ENCODE measurements around the gene OCIAD1. TPM values are rescaled to one million over a fixed set of nuclear protein-coding genes. Genes with fewer than 3 reads are reported as not detected.
A peak's percentile ranks its signal among the peaks of the same experiment; 100 is the strongest.
"Not testable (repeated sequence)": the region's sequence is repeated elsewhere in the genome, so short reads cannot be mapped to it uniquely, and the experiment has no call there.

The OCIAD1 gene
- total RNA-seq, 1 experiment from 2014 or later = 135 TPM

GRCh38 chr4:48864696-48865095 lies 33.8 kb downstream of the OCIAD1 start:
- in situ Hi-C loops (cut with HindIII; ENCODE audit: low pct_unique_long_range_greater_than_20kb, low sequenced_read_pairs); DNase-seq (ENCODE audit: low read depth): not testable (repeated sequence)

GRCh38 chr4:48877827-48878535 lies 47.1 kb downstream of the OCIAD1 start:
- no peak for DNase-seq (ENCODE audit: low read depth)
- in situ Hi-C loops (cut with HindIII; ENCODE audit: low pct_unique_long_range_greater_than_20kb, low sequenced_read_pairs) = no loop called here

GRCh38 chr4:48879561-48880442 lies 48.9 kb downstream of the OCIAD1 start:
- no peak for DNase-seq (ENCODE audit: low read depth)
- in situ Hi-C loops (cut with HindIII; ENCODE audit: low pct_unique_long_range_greater_than_20kb, low sequenced_read_pairs) = no loop called here

- DNase-seq (ENCODE audit: low read depth); in situ Hi-C loops (cut with HindIII; ENCODE audit: low pct_unique_long_range_greater_than_20kb, low sequenced_read_pairs): not testable (repeated sequence)
These were observed 50.8 kb downstream of the OCIAD1 start for GRCh38 chr4:48881646-48882045.

- DNase-seq (ENCODE audit: low read depth); in situ Hi-C loops (cut with HindIII; ENCODE audit: low pct_unique_long_range_greater_than_20kb, low sequenced_read_pairs): not testable (repeated sequence)
These were observed 58.9 kb downstream of the OCIAD1 start for GRCh38 chr4:48889750-48890149.

- in situ Hi-C loops (cut with HindIII; ENCODE audit: low pct_unique_long_range_greater_than_20kb, low sequenced_read_pairs) = no loop called here
These were observed 60.2 kb downstream of the OCIAD1 start for GRCh38 chr4:48891028-48891619.

GRCh38 chr4:48896845-48897244 lies 66.0 kb downstream of the OCIAD1 start:
- in situ Hi-C loops (cut with HindIII; ENCODE audit: low pct_unique_long_range_greater_than_20kb, low sequenced_read_pairs) = no loop called here
- DNase-seq (ENCODE audit: low read depth) = no peak

More at GRCh38 chr4:48891028-48891619, 60.2 kb downstream of the OCIAD1 start:
- DNase-seq (ENCODE audit: low read depth) = no peak

GRCh38 chr4:48898733-48899431 lies 68.0 kb downstream of the OCIAD1 start:
- no peak for DNase-seq (ENCODE audit: low read depth)
- in situ Hi-C loops (cut with HindIII; ENCODE audit: low pct_unique_long_range_greater_than_20kb, low sequenced_read_pairs) = no loop called here

GRCh38 chr4:48899432-48899749 lies 68.5 kb downstream of the OCIAD1 start:
- DNase-seq (ENCODE audit: low read depth) = no peak

GRCh38 chr4:48899950-48900349 lies 69.1 kb downstream of the OCIAD1 start:
- in situ Hi-C loops (cut with HindIII; ENCODE audit: low pct_unique_long_range_greater_than_20kb, low sequenced_read_pairs) = no loop called here
- no peak for DNase-seq (ENCODE audit: low read depth)

More at GRCh38 chr4:48899432-48899749, 68.5 kb downstream of the OCIAD1 start:
- in situ Hi-C loops (cut with HindIII; ENCODE audit: low pct_unique_long_range_greater_than_20kb, low sequenced_read_pairs) = no loop called here

GRCh38 chr4:48901196-48901595 lies 70.3 kb downstream of the OCIAD1 start:
- in situ Hi-C loops (cut with HindIII; ENCODE audit: low pct_unique_long_range_greater_than_20kb, low sequenced_read_pairs) = no loop called here
- DNase-seq (ENCODE audit: low read depth) = no peak

- no peak for DNase-seq (ENCODE audit: low read depth)
- in situ Hi-C loops (cut with HindIII; ENCODE audit: low pct_unique_long_range_greater_than_20kb, low sequenced_read_pairs) = no loop called here
These were observed 71.4 kb downstream of the OCIAD1 start for GRCh38 chr4:48902266-48902665.

- DNase-seq (ENCODE audit: low read depth) = no peak
- in situ Hi-C loops (cut with HindIII; ENCODE audit: low pct_unique_long_range_greater_than_20kb, low sequenced_read_pairs) = no loop called here
These were observed 73.2 kb downstream of the OCIAD1 start for GRCh38 chr4:48904101-48904500.

- no peak for DNase-seq (ENCODE audit: low read depth)
- in situ Hi-C loops (cut with HindIII; ENCODE audit: low pct_unique_long_range_greater_than_20kb, low sequenced_read_pairs) = no loop called here
These were observed 73.8 kb downstream of the OCIAD1 start for GRCh38 chr4:48904541-48905142.

- in situ Hi-C loops (cut with HindIII; ENCODE audit: low pct_unique_long_range_greater_than_20kb, low sequenced_read_pairs) = no loop called here
- DNase-seq (ENCODE audit: low read depth) = peak; percentile 68
These were observed 74.6 kb downstream of the OCIAD1 start for GRCh38 chr4:48905363-48906015.

GRCh38 chr4:48906206-48907173 lies 75.6 kb downstream of the OCIAD1 start, which contains the start of gene OCIAD2:
Gene OCIAD2, minus strand, starts transcription at chr4:48906774. Its CDS starts 2,225 bp downstream, at chr4:48904549.
- DNase-seq (ENCODE audit: low read depth) = peak; percentile 73
- in situ Hi-C loops (cut with HindIII; ENCODE audit: low pct_unique_long_range_greater_than_20kb, low sequenced_read_pairs) = no loop called here

Measured in Caki2 (cell line).